WERI-Rb-1 (cell line): ENCODE measurements around the gene C22orf23.

ENCODE experiments used
- DNase-seq: peaks from one replicate; pipeline ENCODE4 v3.0.0-alpha.2; 2020
- H3K27ac ChIP-seq: fragments of 250-450 bp; sonication (Bioruptor Pico); 2 replicates; pipeline ENCODE4 v1.5.1; 2020; ENCODE audit warnings: mild to moderate bottlenecking, moderate library complexity
- H3K27me3 ChIP-seq: fragments of 250-450 bp; sonication (Bioruptor Pico); 2 replicates; pipeline ENCODE4 v1.5.1; 2021; ENCODE audit warnings: mild to moderate bottlenecking, low read depth, moderate library complexity; ENCODE audit not compliant: insufficient read depth, severe bottlenecking
- H3K36me3 ChIP-seq: fragments of 250-450 bp; sonication (Bioruptor Pico); 2 replicates; pipeline ENCODE4 v1.5.1; 2020; ENCODE audit warnings: mild to moderate bottlenecking, moderate library complexity
- H3K4me3 ChIP-seq: 2 replicates; pipeline ENCODE4 v1.5.1; 2011; ENCODE audit warnings: low read depth, mild to moderate bottlenecking, control low read depth, low read length
- H3K9me3 ChIP-seq: fragments of 250-450 bp; sonication (Bioruptor Pico); 2 replicates; pipeline ENCODE4 v1.5.1; 2021; ENCODE audit warnings: mild to moderate bottlenecking, moderate library complexity; ENCODE audit not compliant: severe bottlenecking
- CTCF ChIP-seq: IDR thresholded peaks from 2 replicates; pipeline ENCODE4 v1.5.1; 2011; ENCODE audit warnings: low read depth, mild to moderate bottlenecking, control low read depth, inconsistent platforms, low read length

The C22orf23 gene

GRCh38 chr22:37953437-37954179 lies at the start of gene C22orf23, which contains the start of gene POLR2F:
TSS of gene C22orf23 (minus strand) at chr22:37953601. CDS start at chr22:37953149, 452 bp downstream.
TSS of gene POLR2F (plus strand) at chr22:37953699. CDS start at chr22:37953788, 89 bp downstream.
- Histone ChIP-seq H3K27ac (peak within 1 kb of the TSS; percentile 66), H3K36me3 (peaks cover 21% of the 10 kb centered on the region), H3K27me3 (no peaks in the 10 kb centered on the region), H3K9me3 (no peaks in the 10 kb centered on the region), H3K4me3 (peak within 1 kb of the TSS; percentile 83)
- peak; percentile 96 for DNase-seq
- TF ChIP-seq CTCF = no peak

- TF ChIP-seq CTCF = no peak
- Histone ChIP-seq H3K27ac (no peak overlapping the region), H3K4me3 (no peak overlapping the region), H3K9me3 (no peaks in the 10 kb centered on the region), H3K36me3 (no peaks in the 10 kb centered on the region), H3K27me3 (no peaks in the 10 kb centered on the region)
- DNase-seq = no peak
These were observed 46.4 kb upstream of the C22orf23 start for GRCh38 chr22:37999640-38000272.

GRCh38 chr22:37999236-37999635 lies 45.8 kb upstream of the C22orf23 start:
- H3K27ac ChIP-seq = no peak overlapping the region
- no peaks in the 10 kb centered on the region for H3K36me3 ChIP-seq
- DNase-seq = no peak
- no peak overlapping the region for H3K4me3 ChIP-seq
- TF ChIP-seq CTCF = no peak
- no peaks in the 10 kb centered on the region for H3K27me3 ChIP-seq
- no peaks in the 10 kb centered on the region for H3K9me3 ChIP-seq

- Histone ChIP-seq H3K9me3 (no peaks in the 10 kb centered on the region), H3K36me3 (no peaks in the 10 kb centered on the region), H3K27ac (no peak overlapping the region), H3K4me3 (no peak overlapping the region), H3K27me3 (no peaks in the 10 kb centered on the region)
- TF ChIP-seq CTCF = no peak
- DNase-seq = no peak
These were observed 45.1 kb upstream of the C22orf23 start for GRCh38 chr22:37998543-37998942.

GRCh38 chr22:37996515-37997246 lies 43.3 kb upstream of the C22orf23 start:
- H3K4me3 ChIP-seq = no peak overlapping the region
- no peak overlapping the region for H3K27ac ChIP-seq

More at GRCh38 chr22:37996515-37997246, 43.3 kb upstream of the C22orf23 start:
- Histone ChIP-seq H3K9me3 (no peaks in the 10 kb centered on the region), H3K27me3 (no peaks in the 10 kb centered on the region), H3K36me3 (no peaks in the 10 kb centered on the region)
- peak; percentile 28 for DNase-seq
- TF ChIP-seq CTCF = peak; percentile 27; the same call in 1 of the 2 replicates
